Lung (tissue), 12 donors: ENCODE measurements around the gene CSRP3. TPM values are rescaled to one million over a fixed set of nuclear protein-coding genes. Genes with fewer than 3 reads are reported as not detected.
A peak's percentile ranks its signal among the peaks of the same experiment; 100 is the strongest.

Experiments
- ATAC-seq: fragments of 200-7000 bp; cut with Tn5 transposase; one replicate; pipeline ENCODE4 v1.9.1; 2020; ENCODE audit warnings: moderate number of reproducible peaks; ENCODE audit not compliant: insufficient read depth, low FRiP score
- DNase-seq, 3 donors: peaks; one replicate each; pipeline ENCODE4 v3.0.0-alpha.2; 2013 to 2017
- H3K27ac ChIP-seq, 2 donors: one replicate each; pipeline ENCODE4 v1.5.1; 2013; ENCODE audit warnings: mild to moderate bottlenecking in 2 of 2, moderate library complexity in 2 of 2, control low read depth in 1 of 2, inconsistent platforms in 1 of 2, low read depth in 1 of 2, low read length in 1 of 2
- H3K27me3 ChIP-seq, 3 donors: one replicate each; pipeline ENCODE4 v1.5.1; 2013; ENCODE audit warnings: low read length in 2 of 3; ENCODE audit not compliant: control insufficient read depth in 3 of 3, insufficient read depth in 3 of 3
- H3K36me3 ChIP-seq, 4 donors: one replicate each; pipeline ENCODE4 v1.5.1; 2013; ENCODE audit warnings: low read length in 4 of 4, mild to moderate bottlenecking in 1 of 4, moderate library complexity in 1 of 4; ENCODE audit not compliant: control insufficient read depth in 4 of 4, insufficient read depth in 4 of 4
- H3K4me1 ChIP-seq, 5 donors: one replicate each; pipeline ENCODE4 v1.5.1; 2013; ENCODE audit warnings: low read length in 5 of 5, mild to moderate bottlenecking in 2 of 5, moderate library complexity in 1 of 5; ENCODE audit not compliant: control insufficient read depth in 5 of 5, insufficient read depth in 5 of 5
- H3K4me3 ChIP-seq: one replicate; pipeline ENCODE4 v1.5.1; 2013; ENCODE audit warnings: mild to moderate bottlenecking, control low read depth, moderate library complexity
- H3K9ac ChIP-seq, 2 donors: one replicate each; pipeline ENCODE4 v1.5.1; 2013; ENCODE audit warnings: low read length in 2 of 2, control low read depth in 1 of 2; ENCODE audit not compliant: insufficient read depth in 1 of 2
- H3K9me3 ChIP-seq, 4 donors: one replicate each; pipeline ENCODE4 v1.5.1; 2013; ENCODE audit warnings: low read length in 3 of 4, mild to moderate bottlenecking in 1 of 4, moderate library complexity in 1 of 4; ENCODE audit not compliant: control insufficient read depth in 4 of 4, insufficient read depth in 3 of 4
- WGBS, 2 donors: extraction: QIAGEN DNeasy Blood & Tissue Kit; methylation state at CpG; one replicate each; pipeline ENCODE4 v1.1.7; 2013; 5-methylcytosine and 5-hydroxymethylcytosine counted together
- polyA plus RNA-seq, 2 donors: library from polyadenylated mRNA; stranded (reverse); fragments of 200-250 nt; gene quantifications; one replicate each; pipeline ENCODE4 v1.2.1, GENCODE V29; 2013
- total RNA-seq, 2 donors: library from RNA; depleted of rRNA in 1 of 2; stranded (reverse); fragments of >200 nt in 1 of 2; gene quantifications; one replicate each; pipeline ENCODE4 v1.2.1, GENCODE V29; 2014 to 2021
- TF ChIP-seq, protein P1 (sequence below): IDR thresholded peaks from 2 replicates; pipeline ENCODE4 v1.5.1; 2012; ENCODE audit warnings: mild to moderate bottlenecking; ENCODE audit errors: control extremely low read depth, extremely low read depth
- donor health status: control.
- donor health status: control.
- donor health status: Bipolar disorder and iron deficiency.
- donor health status: healthy.
- donor health status: DM: yes; HTN: yes; CAD: no.

The CSRP3 gene
- total and polyA plus RNA-seq, 4 donors, result 0.07 to 3.5 TPM; not detected in 2

DNA sequence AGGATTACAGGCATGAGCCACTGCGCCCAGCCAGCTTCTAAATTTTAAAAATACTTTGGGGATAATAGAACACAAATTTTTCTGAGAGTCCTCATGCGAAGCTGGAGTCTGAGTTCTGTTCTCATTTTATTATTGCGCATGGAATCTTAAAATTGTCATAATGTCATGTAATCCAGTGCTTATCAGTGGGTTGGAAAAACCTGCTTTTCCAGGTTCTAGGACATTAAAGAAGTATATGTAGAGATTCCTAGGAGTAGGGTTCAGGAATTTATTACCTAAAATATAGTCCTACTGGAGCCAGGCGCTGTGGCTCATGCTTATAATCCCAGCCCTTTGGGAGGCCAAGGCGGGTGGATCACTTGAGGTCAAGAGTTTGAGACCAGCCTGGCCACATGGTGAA is 43.6 kb upstream of the CSRP3 start:
- Histone ChIP-seq H3K4me1 (peaks cover 0 to 12% (median 0%) of the 10 kb centered on the region in 5 donors), H3K36me3 (no peaks in the 10 kb centered on the region), H3K27ac (no peak overlapping the region), H3K4me3 (no peak overlapping the region), H3K27me3 (peaks cover 2 to 17% (median 4%) of the 10 kb centered on the region in 3 donors), H3K9ac (no peak overlapping the region), H3K9me3 (peaks cover 0 to 3% (median 0%) of the 10 kb centered on the region in 4 donors)
- DNase-seq (peak in 1 of 3 donors; percentile 33), ATAC-seq (no peak)
- WGBS, 2 donors, result 87 to 94% methylated on average over 5 of the region's 5 CpGs
- TF ChIP-seq, protein P1, sequence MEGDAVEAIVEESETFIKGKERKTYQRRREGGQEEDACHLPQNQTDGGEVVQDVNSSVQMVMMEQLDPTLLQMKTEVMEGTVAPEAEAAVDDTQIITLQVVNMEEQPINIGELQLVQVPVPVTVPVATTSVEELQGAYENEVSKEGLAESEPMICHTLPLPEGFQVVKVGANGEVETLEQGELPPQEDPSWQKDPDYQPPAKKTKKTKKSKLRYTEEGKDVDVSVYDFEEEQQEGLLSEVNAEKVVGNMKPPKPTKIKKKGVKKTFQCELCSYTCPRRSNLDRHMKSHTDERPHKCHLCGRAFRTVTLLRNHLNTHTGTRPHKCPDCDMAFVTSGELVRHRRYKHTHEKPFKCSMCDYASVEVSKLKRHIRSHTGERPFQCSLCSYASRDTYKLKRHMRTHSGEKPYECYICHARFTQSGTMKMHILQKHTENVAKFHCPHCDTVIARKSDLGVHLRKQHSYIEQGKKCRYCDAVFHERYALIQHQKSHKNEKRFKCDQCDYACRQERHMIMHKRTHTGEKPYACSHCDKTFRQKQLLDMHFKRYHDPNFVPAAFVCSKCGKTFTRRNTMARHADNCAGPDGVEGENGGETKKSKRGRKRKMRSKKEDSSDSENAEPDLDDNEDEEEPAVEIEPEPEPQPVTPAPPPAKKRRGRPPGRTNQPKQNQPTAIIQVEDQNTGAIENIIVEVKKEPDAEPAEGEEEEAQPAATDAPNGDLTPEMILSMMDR, result no peak

DNA sequence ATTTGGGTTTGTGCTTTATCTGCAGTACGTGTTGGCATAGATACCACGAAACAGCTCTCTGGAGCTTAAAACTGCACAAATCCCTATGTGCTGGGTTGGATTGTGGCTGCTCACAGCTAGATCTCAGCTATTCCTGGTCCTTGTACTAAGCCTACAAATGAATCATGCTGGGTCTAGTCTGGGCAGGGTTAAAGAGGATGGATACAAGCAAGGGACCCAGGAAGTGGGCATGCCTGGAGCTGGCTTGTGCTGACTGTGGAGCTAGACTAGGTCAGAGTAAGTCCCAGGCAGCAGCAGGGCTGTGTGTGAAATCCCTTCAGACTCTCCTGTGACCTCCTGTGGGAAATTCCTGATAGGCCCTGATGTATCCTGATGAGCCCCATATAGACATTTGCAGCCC is 42.8 kb upstream of the CSRP3 start:
- peaks cover 2 to 17% (median 4%) of the 10 kb centered on the region in 3 donors for H3K27me3 ChIP-seq
- H3K9ac ChIP-seq, result no peak overlapping the region

DNA sequence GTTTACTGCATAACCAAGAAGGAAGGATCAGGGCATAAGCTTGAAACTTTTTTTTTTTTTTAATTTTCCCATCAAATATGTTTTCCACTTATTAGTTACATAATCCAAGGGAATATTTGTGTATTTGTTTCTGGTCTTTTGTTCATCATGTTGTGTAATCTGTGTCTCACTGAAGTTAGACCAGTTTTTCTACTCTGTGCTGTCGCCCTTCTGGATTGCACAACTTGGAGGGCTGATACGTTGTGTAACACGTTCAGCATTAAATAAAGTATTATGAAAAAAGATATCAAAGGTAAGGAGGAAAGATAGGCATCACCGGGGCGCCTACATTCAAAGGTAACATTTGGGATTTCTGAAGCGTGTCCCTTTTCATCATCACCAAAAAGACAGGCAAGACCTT is 42.3 kb upstream of the CSRP3 start:
- H3K4me3 ChIP-seq, result no peak overlapping the region
- DNase-seq, result peak in 2 of 3 donors; percentile 48 to 70
- ATAC-seq, result no peak
- peaks cover 2 to 17% (median 4%) of the 10 kb centered on the region in 3 donors for H3K27me3 ChIP-seq
- H3K9me3 ChIP-seq, result peaks cover 0 to 3% (median 0%) of the 10 kb centered on the region in 4 donors
- no peaks in the 10 kb centered on the region for H3K36me3 ChIP-seq
- H3K27ac ChIP-seq, result no peak overlapping the region
- no peak overlapping the region for H3K9ac ChIP-seq
- 41 to 53% methylated on average over 6 of the region's 6 CpGs for WGBS, 2 donors
- peaks cover 0 to 13% (median 0%) of the 10 kb centered on the region in 5 donors for H3K4me1 ChIP-seq
- TF ChIP-seq, protein P1, result no peak

More for the DNA sequence above, 42.8 kb upstream of the CSRP3 start:
- Histone ChIP-seq H3K27ac (no peak overlapping the region), H3K4me1 (peaks cover 0 to 13% (median 0%) of the 10 kb centered on the region in 5 donors), H3K36me3 (no peaks in the 10 kb centered on the region), H3K4me3 (no peak overlapping the region), H3K9me3 (peaks cover 0 to 3% (median 0%) of the 10 kb centered on the region in 4 donors)
- DNase-seq (no peak), ATAC-seq (no peak)
- TF ChIP-seq, protein P1, result no peak
- WGBS, 2 donors, result 45 to 62% methylated on average over 2 of the region's 2 CpGs

DNA sequence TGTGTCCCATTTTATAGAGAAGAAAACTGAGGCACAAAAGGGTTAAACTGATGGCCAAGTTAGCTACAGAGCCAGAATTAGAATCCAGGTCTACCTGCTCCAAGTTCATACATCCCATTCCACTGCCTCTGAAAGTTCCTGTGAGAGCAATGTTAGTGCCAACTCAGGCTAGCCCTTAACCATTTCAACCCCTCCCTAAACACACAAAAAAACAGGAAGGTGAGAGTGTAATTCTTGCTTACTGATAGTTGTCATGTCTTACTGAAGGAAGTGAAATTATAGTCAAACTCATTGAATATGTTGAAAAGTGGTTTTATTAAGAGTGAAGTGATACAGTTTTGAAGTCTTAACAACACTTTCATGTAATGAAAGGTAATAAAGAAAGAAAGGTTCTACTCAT is 41.8 kb upstream of the CSRP3 start:
- Histone ChIP-seq H3K9ac (no peak overlapping the region), H3K9me3 (peaks cover 0 to 3% (median 0%) of the 10 kb centered on the region in 4 donors), H3K27ac (no peak overlapping the region), H3K4me3 (no peak overlapping the region), H3K4me1 (peaks cover 0 to 16% (median 0%) of the 10 kb centered on the region in 5 donors), H3K27me3 (peaks cover 2 to 17% (median 4%) of the 10 kb centered on the region in 3 donors), H3K36me3 (no peaks in the 10 kb centered on the region)
- ATAC-seq (no peak), DNase-seq (no peak)
- TF ChIP-seq, protein P1, result no peak
